Stimulated activated CD4-positive, alpha-beta T cell treated with anti-CD3 and anti-CD28 coated beads, TNF-alpha, amount 100 ng/mL, for 48 hours (primary cell): ENCODE data around the gene SPRED3.

Source experiments
- DNase-seq, 3 donors: peaks; one replicate each; pipeline ENCODE4 v3.0.0-alpha.2; 2020; ENCODE audit warnings: low read depth in 3 of 3

SPRED3 gene

GRCh38 chr19:38445362-38445761, 56.9 kb downstream of the SPRED3 start:
- DNase-seq = no peak

GRCh38 chr19:38448225-38448624, 59.7 kb downstream of the SPRED3 start:
- no peak for DNase-seq
